HL-60 (cell line): ENCODE results near the gene HEY2.

Experiments
- GABPA ChIP-seq: IDR thresholded peaks from 2 replicates; pipeline ENCODE4 v1.6.1; 2012; ENCODE audit warnings: low read depth
- POLR2AphosphoS5 ChIP-seq: IDR thresholded peaks from 2 replicates; pipeline ENCODE4 v1.6.1; 2012; ENCODE audit warnings: low read depth
- SPI1 ChIP-seq: IDR thresholded peaks from 2 replicates; pipeline ENCODE4 v1.6.1; 2012; ENCODE audit warnings: low read depth, mild to moderate bottlenecking, borderline replicate concordance
- TF ChIP-seq, protein P1 (sequence below): IDR thresholded peaks from one replicate; pipeline ENCODE4 v1.5.1; 2011; ENCODE audit warnings: low read length, control low read depth, inconsistent platforms; ENCODE audit not compliant: insufficient read depth
- TF ChIP-seq, protein P2 (sequence below): IDR thresholded peaks from 2 replicates; pipeline ENCODE4 v1.6.1; 2012; ENCODE audit warnings: low read depth; ENCODE audit not compliant: insufficient replicate concordance

DNA sequence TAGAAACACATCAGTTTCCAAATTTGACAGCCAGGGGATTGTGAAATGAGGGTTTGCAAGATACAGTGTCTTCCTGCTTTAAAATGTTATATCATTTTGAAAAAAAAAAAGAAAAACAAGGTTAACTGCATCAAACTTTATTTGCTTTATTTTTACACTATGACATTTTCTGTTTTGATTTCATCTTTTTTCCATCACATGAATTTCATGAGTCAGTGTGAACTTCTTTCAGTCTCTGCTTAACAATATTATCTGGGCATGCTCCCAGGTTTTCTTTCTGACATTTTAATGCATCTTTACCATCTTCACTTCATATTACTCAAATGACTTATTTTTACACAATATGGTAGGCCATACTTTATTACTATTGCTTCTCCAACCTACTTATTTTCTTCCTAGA lies 43.2 kb downstream of the HEY2 start:
- TF ChIP-seq POLR2AphosphoS5 (no peak), SPI1 (no peak), GABPA (no peak)
- TF ChIP-seq, protein P1, sequence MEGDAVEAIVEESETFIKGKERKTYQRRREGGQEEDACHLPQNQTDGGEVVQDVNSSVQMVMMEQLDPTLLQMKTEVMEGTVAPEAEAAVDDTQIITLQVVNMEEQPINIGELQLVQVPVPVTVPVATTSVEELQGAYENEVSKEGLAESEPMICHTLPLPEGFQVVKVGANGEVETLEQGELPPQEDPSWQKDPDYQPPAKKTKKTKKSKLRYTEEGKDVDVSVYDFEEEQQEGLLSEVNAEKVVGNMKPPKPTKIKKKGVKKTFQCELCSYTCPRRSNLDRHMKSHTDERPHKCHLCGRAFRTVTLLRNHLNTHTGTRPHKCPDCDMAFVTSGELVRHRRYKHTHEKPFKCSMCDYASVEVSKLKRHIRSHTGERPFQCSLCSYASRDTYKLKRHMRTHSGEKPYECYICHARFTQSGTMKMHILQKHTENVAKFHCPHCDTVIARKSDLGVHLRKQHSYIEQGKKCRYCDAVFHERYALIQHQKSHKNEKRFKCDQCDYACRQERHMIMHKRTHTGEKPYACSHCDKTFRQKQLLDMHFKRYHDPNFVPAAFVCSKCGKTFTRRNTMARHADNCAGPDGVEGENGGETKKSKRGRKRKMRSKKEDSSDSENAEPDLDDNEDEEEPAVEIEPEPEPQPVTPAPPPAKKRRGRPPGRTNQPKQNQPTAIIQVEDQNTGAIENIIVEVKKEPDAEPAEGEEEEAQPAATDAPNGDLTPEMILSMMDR = no peak
- TF ChIP-seq, protein P2, sequence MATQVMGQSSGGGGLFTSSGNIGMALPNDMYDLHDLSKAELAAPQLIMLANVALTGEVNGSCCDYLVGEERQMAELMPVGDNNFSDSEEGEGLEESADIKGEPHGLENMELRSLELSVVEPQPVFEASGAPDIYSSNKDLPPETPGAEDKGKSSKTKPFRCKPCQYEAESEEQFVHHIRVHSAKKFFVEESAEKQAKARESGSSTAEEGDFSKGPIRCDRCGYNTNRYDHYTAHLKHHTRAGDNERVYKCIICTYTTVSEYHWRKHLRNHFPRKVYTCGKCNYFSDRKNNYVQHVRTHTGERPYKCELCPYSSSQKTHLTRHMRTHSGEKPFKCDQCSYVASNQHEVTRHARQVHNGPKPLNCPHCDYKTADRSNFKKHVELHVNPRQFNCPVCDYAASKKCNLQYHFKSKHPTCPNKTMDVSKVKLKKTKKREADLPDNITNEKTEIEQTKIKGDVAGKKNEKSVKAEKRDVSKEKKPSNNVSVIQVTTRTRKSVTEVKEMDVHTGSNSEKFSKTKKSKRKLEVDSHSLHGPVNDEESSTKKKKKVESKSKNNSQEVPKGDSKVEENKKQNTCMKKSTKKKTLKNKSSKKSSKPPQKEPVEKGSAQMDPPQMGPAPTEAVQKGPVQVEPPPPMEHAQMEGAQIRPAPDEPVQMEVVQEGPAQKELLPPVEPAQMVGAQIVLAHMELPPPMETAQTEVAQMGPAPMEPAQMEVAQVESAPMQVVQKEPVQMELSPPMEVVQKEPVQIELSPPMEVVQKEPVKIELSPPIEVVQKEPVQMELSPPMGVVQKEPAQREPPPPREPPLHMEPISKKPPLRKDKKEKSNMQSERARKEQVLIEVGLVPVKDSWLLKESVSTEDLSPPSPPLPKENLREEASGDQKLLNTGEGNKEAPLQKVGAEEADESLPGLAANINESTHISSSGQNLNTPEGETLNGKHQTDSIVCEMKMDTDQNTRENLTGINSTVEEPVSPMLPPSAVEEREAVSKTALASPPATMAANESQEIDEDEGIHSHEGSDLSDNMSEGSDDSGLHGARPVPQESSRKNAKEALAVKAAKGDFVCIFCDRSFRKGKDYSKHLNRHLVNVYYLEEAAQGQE = no peak
